Lung (tissue), 12 donors: ENCODE data around the gene WDR64. TPM values are rescaled to one million over a fixed set of nuclear protein-coding genes. Genes with fewer than 3 reads are reported as not detected.

Experiments used
- ATAC-seq: fragments of 200-7000 bp; cut with Tn5 transposase; one replicate; pipeline ENCODE4 v1.9.1; 2020; ENCODE audit warnings: moderate number of reproducible peaks; ENCODE audit not compliant: insufficient read depth, low FRiP score
- DNase-seq, 3 donors: peaks; one replicate each; pipeline ENCODE4 v3.0.0-alpha.2; 2013 to 2017
- H3K27ac ChIP-seq, 2 donors: one replicate each; pipeline ENCODE4 v1.5.1; 2013; ENCODE audit warnings: mild to moderate bottlenecking in 2 of 2, moderate library complexity in 2 of 2, control low read depth in 1 of 2, inconsistent platforms in 1 of 2, low read depth in 1 of 2, low read length in 1 of 2
- H3K27me3 ChIP-seq, 3 donors: one replicate each; pipeline ENCODE4 v1.5.1; 2013; ENCODE audit warnings: low read length in 2 of 3; ENCODE audit not compliant: control insufficient read depth in 3 of 3, insufficient read depth in 3 of 3
- H3K36me3 ChIP-seq, 4 donors: one replicate each; pipeline ENCODE4 v1.5.1; 2013; ENCODE audit warnings: low read length in 4 of 4, mild to moderate bottlenecking in 1 of 4, moderate library complexity in 1 of 4; ENCODE audit not compliant: control insufficient read depth in 4 of 4, insufficient read depth in 4 of 4
- H3K4me1 ChIP-seq, 5 donors: one replicate each; pipeline ENCODE4 v1.5.1; 2013; ENCODE audit warnings: low read length in 5 of 5, mild to moderate bottlenecking in 2 of 5, moderate library complexity in 1 of 5; ENCODE audit not compliant: control insufficient read depth in 5 of 5, insufficient read depth in 5 of 5
- H3K4me3 ChIP-seq: one replicate; pipeline ENCODE4 v1.5.1; 2013; ENCODE audit warnings: mild to moderate bottlenecking, control low read depth, moderate library complexity
- H3K9ac ChIP-seq, 2 donors: one replicate each; pipeline ENCODE4 v1.5.1; 2013; ENCODE audit warnings: low read length in 2 of 2, control low read depth in 1 of 2; ENCODE audit not compliant: insufficient read depth in 1 of 2
- H3K9me3 ChIP-seq, 4 donors: one replicate each; pipeline ENCODE4 v1.5.1; 2013; ENCODE audit warnings: low read length in 3 of 4, mild to moderate bottlenecking in 1 of 4, moderate library complexity in 1 of 4; ENCODE audit not compliant: control insufficient read depth in 4 of 4, insufficient read depth in 3 of 4
- WGBS, 2 donors: extraction: QIAGEN DNeasy Blood & Tissue Kit; methylation state at CpG; one replicate each; pipeline ENCODE4 v1.1.7; 2013; 5-methylcytosine and 5-hydroxymethylcytosine counted together
- polyA plus RNA-seq, 2 donors: library from polyadenylated mRNA; stranded (reverse); fragments of 200-250 nt; gene quantifications; one replicate each; pipeline ENCODE4 v1.2.1, GENCODE V29; 2013
- total RNA-seq, 2 donors: library from RNA; depleted of rRNA in 1 of 2; stranded (reverse); fragments of >200 nt in 1 of 2; gene quantifications; one replicate each; pipeline ENCODE4 v1.2.1, GENCODE V29; 2014 to 2021
- TF ChIP-seq, protein P1 (sequence below): IDR thresholded peaks from 2 replicates; pipeline ENCODE4 v1.5.1; 2012; ENCODE audit warnings: mild to moderate bottlenecking; ENCODE audit errors: control extremely low read depth, extremely low read depth
- donor health status: control.
- donor health status: control.
- donor health status: Bipolar disorder and iron deficiency.
- donor health status: healthy.
- donor health status: DM: yes; HTN: yes; CAD: no.

The WDR64 gene
- total and polyA plus RNA-seq, 4 donors: not detected

GRCh38 chr1:241648159-241648558 is 3.9 kb upstream of the WDR64 start:
- no peak overlapping the region for H3K9ac ChIP-seq
- no peak overlapping the region for H3K27ac ChIP-seq
- no peak for ATAC-seq
- TF ChIP-seq, protein P1, sequence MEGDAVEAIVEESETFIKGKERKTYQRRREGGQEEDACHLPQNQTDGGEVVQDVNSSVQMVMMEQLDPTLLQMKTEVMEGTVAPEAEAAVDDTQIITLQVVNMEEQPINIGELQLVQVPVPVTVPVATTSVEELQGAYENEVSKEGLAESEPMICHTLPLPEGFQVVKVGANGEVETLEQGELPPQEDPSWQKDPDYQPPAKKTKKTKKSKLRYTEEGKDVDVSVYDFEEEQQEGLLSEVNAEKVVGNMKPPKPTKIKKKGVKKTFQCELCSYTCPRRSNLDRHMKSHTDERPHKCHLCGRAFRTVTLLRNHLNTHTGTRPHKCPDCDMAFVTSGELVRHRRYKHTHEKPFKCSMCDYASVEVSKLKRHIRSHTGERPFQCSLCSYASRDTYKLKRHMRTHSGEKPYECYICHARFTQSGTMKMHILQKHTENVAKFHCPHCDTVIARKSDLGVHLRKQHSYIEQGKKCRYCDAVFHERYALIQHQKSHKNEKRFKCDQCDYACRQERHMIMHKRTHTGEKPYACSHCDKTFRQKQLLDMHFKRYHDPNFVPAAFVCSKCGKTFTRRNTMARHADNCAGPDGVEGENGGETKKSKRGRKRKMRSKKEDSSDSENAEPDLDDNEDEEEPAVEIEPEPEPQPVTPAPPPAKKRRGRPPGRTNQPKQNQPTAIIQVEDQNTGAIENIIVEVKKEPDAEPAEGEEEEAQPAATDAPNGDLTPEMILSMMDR: no peak
- WGBS, 2 donors: 89 to 92% methylated on average over 1 of the region's 1 CpG
- peaks cover 0 to 3% (median 0%) of the 10 kb centered on the region in 5 donors for H3K4me1 ChIP-seq
- no peak overlapping the region for H3K4me3 ChIP-seq
- H3K9me3 ChIP-seq: peaks cover 0 to 3% (median 0%) of the 10 kb centered on the region in 4 donors
- H3K27me3 ChIP-seq: no peaks in the 10 kb centered on the region
- DNase-seq: no peak
- H3K36me3 ChIP-seq: no peaks in the 10 kb centered on the region

- TF ChIP-seq, protein P1: no peak
- Histone ChIP-seq H3K9me3 (peaks cover 0 to under 1% (median 0%) of the 10 kb centered on the region in 4 donors), H3K27me3 (no peaks in the 10 kb centered on the region), H3K36me3 (no peaks in the 10 kb centered on the region), H3K4me1 (no peaks in the 10 kb centered on the region), H3K4me3 (no peak overlapping the region), H3K27ac (no peak overlapping the region), H3K9ac (no peak overlapping the region)
- ATAC-seq: no peak
- 63 to 88% methylated on average over 1 of the region's 1 CpG for WGBS, 2 donors
- DNase-seq: peak in 2 of 3 donors; percentile 15 to 21
These were observed 1.9 kb downstream of the WDR64 start for GRCh38 chr1:241654019-241654418.

- Histone ChIP-seq H3K27ac (no peak overlapping the region), H3K36me3 (no peaks in the 10 kb centered on the region), H3K27me3 (no peaks in the 10 kb centered on the region), H3K4me3 (no peak overlapping the region), H3K9ac (no peak overlapping the region), H3K4me1 (no peaks in the 10 kb centered on the region), H3K9me3 (no peaks in the 10 kb centered on the region)
- ATAC-seq (no peak), DNase-seq (no peak)
- TF ChIP-seq, protein P1: no peak
- WGBS, 2 donors: 80 to 89% methylated on average over 1 of the region's 1 CpG
These were observed 2.6 kb downstream of the WDR64 start for GRCh38 chr1:241654641-241655040.
